ENCODE data around the gene HCK. TPM values are rescaled to one million over a fixed set of nuclear protein-coding genes. Genes with fewer than 3 reads are reported as not detected.

HCK gene
- total RNA-seq, 1 donor from 2014 or later, result 0.54 TPM

DNA sequence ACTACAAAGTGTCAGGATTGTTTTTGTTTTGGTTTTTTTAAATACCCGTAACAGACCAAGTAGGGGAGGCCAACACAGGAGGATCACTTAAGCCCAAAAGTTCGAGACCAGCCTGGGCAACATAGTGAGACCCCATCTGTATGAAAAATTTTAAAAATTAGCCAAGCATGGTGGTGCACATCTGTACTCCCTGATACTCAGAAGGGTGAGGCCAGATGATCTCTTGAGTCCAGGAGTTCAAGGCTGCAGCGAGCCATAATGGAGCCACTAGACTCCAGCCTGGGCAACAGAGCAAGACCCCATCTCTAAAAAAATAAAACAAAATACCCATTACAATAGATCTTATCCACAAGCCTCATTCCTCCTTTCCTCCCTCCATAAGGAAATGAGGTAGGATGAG is 28.7 kb downstream of the HCK start:
- no peak overlapping the region for H3K4me3 Mint-ChIP-seq (ENCODE audit: unreplicated experiment)
- H3K4me1 Mint-ChIP-seq (ENCODE audit: unreplicated experiment), result peaks cover 13% of the 10 kb centered on the region
- no peak for DNase-seq (ENCODE audit: low spot score)

GRCh38 chr20:32083469-32083868 is 31.4 kb downstream of the HCK start:
- peaks cover 6% of the 10 kb centered on the region for H3K27me3 Mint-ChIP-seq (ENCODE audit: unreplicated experiment)
- DNase-seq (ENCODE audit: low spot score), result no peak
- H3K36me3 Mint-ChIP-seq (ENCODE audit: low read depth, unreplicated experiment), result no peaks in the 10 kb centered on the region
- no peak overlapping the region for H3K27ac Mint-ChIP-seq (ENCODE audit: unreplicated experiment)
- no peaks in the 10 kb centered on the region for H3K9me3 Mint-ChIP-seq (ENCODE audit: unreplicated experiment)
- no peak for TF ChIP-seq CTCF (IDR thresholded peaks at IDR 0.05; ENCODE audit: unreplicated experiment)
- H3K4me1 Mint-ChIP-seq (ENCODE audit: unreplicated experiment), result peaks cover 9% of the 10 kb centered on the region
- no peak overlapping the region for H3K4me3 Mint-ChIP-seq (ENCODE audit: unreplicated experiment)

More for the DNA sequence above, 28.7 kb downstream of the HCK start:
- no peak for TF ChIP-seq CTCF (IDR thresholded peaks at IDR 0.05; ENCODE audit: unreplicated experiment)
- no peak overlapping the region for H3K27ac Mint-ChIP-seq (ENCODE audit: unreplicated experiment)
- peaks cover 8% of the 10 kb centered on the region for H3K27me3 Mint-ChIP-seq (ENCODE audit: unreplicated experiment)
- no peaks in the 10 kb centered on the region for H3K36me3 Mint-ChIP-seq (ENCODE audit: low read depth, unreplicated experiment)
- H3K9me3 Mint-ChIP-seq (ENCODE audit: unreplicated experiment), result no peaks in the 10 kb centered on the region

DNA sequence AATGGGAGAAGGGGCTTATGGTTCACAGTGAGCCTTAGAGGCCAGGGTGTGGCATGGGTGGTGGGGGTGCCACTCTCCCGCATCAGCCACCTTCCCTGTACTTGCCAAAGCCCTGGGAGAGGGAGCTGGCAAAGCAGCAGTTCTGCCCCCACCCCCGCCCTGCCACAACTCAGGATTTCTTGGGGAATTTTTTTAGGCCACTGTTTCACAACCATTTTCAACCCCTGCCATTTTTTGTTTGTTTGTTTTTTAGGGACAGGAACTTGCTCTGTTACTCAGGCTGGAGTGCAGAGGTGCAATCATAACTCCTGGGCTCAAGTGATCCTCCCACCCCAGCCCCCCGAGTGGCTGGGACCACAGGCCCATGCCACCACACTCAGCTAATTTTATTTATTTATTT is 35.0 kb downstream of the HCK start:
- DNase-seq (ENCODE audit: low spot score), result no peak
- Mint-ChIP-seq H3K36me3 (ENCODE audit: low read depth, unreplicated experiment) (no peaks in the 10 kb centered on the region), H3K4me3 (ENCODE audit: unreplicated experiment) (no peak overlapping the region), H3K4me1 (ENCODE audit: unreplicated experiment) (no peaks in the 10 kb centered on the region), H3K9me3 (ENCODE audit: unreplicated experiment) (no peaks in the 10 kb centered on the region), H3K27ac (ENCODE audit: unreplicated experiment) (no peak overlapping the region), H3K27me3 (ENCODE audit: unreplicated experiment) (peaks cover 7% of the 10 kb centered on the region)
- no peak for TF ChIP-seq CTCF (IDR thresholded peaks at IDR 0.05; ENCODE audit: unreplicated experiment)

DNA sequence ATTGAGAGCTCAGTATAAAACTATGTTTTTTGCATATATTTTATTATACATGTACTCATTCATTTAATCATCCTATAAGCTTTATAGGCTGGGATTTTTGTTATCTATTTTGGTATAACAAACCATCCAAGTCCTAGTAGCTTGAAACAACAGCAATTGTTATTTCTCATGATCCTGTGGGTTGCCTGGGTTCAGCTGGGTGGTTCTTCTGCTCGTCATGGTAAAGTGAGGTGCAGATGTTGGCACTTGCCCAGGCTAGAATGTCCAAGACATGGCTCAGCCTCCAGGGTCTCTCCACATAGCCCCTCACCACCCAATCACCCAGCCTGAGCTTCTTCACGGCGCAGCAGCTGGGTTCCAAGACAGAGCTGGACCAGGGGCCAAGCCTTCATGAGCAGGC is 36.7 kb downstream of the HCK start:
- no peaks in the 10 kb centered on the region for H3K36me3 Mint-ChIP-seq (ENCODE audit: low read depth, unreplicated experiment)
- no peaks in the 10 kb centered on the region for H3K4me1 Mint-ChIP-seq (ENCODE audit: unreplicated experiment)
- no peak overlapping the region for H3K27ac Mint-ChIP-seq (ENCODE audit: unreplicated experiment)
- DNase-seq (ENCODE audit: low spot score), result no peak
- peaks cover 7% of the 10 kb centered on the region for H3K27me3 Mint-ChIP-seq (ENCODE audit: unreplicated experiment)
- no peaks in the 10 kb centered on the region for H3K9me3 Mint-ChIP-seq (ENCODE audit: unreplicated experiment)
- TF ChIP-seq CTCF (IDR thresholded peaks at IDR 0.05; ENCODE audit: unreplicated experiment), result no peak
- H3K4me3 Mint-ChIP-seq (ENCODE audit: unreplicated experiment), result no peak overlapping the region

DNA sequence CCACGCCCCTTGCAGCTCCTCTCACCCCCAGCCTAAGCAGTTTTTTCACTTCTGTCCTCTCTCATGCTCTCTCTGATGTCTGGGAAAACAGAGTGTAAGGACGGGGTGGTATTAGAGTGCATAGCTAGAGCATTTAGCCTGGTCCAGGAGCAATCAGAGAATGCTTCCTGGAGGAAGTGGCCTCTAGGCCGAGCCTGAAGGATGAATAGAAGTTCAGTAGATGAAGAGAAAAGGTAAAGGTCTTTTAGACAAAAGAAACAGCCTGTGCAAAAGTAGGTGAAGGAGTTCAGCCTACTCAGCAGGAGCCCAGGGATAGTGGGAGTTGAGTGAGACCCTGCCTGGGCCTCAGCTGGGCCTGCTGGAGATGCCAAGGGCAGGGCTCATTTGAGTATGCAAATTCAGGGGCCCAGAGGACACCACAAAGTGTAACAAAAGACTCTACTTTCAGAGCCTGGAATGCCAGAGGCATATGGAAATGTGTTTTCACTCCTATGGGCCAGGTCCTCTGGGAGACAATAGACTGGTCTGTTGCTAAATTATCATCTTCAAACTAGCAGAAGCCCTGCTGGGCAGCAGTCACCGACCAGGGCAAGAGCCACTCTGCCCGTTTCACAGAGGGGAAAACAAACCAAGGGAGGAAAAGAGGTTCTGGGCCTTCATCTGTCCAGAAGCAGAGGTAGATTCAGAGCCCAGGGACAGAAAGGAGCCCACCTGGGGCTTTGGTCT is 37.8 kb downstream of the HCK start:
- no peak overlapping the region for H3K4me3 Mint-ChIP-seq (ENCODE audit: unreplicated experiment)
- no peak overlapping the region for H3K27ac Mint-ChIP-seq (ENCODE audit: unreplicated experiment)
- H3K27me3 Mint-ChIP-seq (ENCODE audit: unreplicated experiment), result peaks cover 6% of the 10 kb centered on the region
- no peak for DNase-seq (ENCODE audit: low spot score)
- H3K9me3 Mint-ChIP-seq (ENCODE audit: unreplicated experiment), result no peaks in the 10 kb centered on the region
- TF ChIP-seq CTCF (IDR thresholded peaks at IDR 0.05; ENCODE audit: unreplicated experiment), result no peak
- H3K36me3 Mint-ChIP-seq (ENCODE audit: low read depth, unreplicated experiment), result no peaks in the 10 kb centered on the region
- H3K4me1 Mint-ChIP-seq (ENCODE audit: unreplicated experiment), result no peaks in the 10 kb centered on the region
